Astrocyte of the spinal cord (primary cell): ENCODE data around the gene HAUS3.
A peak's percentile ranks its signal among the peaks of the same experiment; 100 is the strongest.

Experiments
- DNase-seq: peaks from one replicate; pipeline ENCODE4 v3.0.0; 2011; ENCODE audit warnings: low read depth, low spot score
- H3K4me3 ChIP-seq: 2 replicates; pipeline ENCODE4 v1.5.1; 2011; ENCODE audit warnings: low read depth, mild to moderate bottlenecking, low read length, moderate library complexity
- in situ Hi-C: cut with HindIII; loops from 2 replicates; pipeline ENCODE4 v1.10.0; 2017; ENCODE audit warnings: low sequenced_read_pairs
- TF ChIP-seq, protein P1 (sequence below): IDR thresholded peaks from 2 replicates; pipeline ENCODE4 v1.5.1; 2012; ENCODE audit warnings: low read depth, mild to moderate bottlenecking, low read length, inconsistent platforms

HAUS3 gene

DNA sequence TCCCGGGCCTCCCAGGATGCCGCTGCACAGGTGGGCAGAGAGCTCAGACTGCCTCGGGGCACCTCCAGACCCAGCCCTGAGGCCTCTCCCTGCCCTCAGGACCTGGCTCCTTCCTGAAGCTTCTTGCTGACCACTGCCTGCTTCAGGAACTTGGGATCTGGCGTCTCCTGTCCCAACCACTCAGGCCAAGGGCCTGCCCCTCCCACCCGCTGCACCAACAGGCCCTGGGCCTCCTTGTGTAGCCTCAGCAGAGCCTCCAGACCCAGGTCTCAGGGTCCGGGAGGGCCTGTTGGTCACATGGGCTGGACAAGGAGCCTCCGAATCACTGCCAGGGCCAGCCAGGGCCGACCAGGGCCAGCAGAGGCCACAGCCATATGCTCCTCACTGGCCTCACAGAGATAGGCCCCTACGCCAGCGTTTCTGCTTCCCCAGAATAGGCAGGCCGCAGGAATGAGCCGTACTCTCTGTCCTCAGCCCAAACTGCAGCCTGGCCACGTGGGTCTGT is 17.2 kb upstream of the HAUS3 start:
- in situ Hi-C loops, result no loop called here
- H3K4me3 ChIP-seq, result no peak overlapping the region
- DNase-seq, result no peak
- TF ChIP-seq, protein P1, sequence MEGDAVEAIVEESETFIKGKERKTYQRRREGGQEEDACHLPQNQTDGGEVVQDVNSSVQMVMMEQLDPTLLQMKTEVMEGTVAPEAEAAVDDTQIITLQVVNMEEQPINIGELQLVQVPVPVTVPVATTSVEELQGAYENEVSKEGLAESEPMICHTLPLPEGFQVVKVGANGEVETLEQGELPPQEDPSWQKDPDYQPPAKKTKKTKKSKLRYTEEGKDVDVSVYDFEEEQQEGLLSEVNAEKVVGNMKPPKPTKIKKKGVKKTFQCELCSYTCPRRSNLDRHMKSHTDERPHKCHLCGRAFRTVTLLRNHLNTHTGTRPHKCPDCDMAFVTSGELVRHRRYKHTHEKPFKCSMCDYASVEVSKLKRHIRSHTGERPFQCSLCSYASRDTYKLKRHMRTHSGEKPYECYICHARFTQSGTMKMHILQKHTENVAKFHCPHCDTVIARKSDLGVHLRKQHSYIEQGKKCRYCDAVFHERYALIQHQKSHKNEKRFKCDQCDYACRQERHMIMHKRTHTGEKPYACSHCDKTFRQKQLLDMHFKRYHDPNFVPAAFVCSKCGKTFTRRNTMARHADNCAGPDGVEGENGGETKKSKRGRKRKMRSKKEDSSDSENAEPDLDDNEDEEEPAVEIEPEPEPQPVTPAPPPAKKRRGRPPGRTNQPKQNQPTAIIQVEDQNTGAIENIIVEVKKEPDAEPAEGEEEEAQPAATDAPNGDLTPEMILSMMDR, result no peak

DNA sequence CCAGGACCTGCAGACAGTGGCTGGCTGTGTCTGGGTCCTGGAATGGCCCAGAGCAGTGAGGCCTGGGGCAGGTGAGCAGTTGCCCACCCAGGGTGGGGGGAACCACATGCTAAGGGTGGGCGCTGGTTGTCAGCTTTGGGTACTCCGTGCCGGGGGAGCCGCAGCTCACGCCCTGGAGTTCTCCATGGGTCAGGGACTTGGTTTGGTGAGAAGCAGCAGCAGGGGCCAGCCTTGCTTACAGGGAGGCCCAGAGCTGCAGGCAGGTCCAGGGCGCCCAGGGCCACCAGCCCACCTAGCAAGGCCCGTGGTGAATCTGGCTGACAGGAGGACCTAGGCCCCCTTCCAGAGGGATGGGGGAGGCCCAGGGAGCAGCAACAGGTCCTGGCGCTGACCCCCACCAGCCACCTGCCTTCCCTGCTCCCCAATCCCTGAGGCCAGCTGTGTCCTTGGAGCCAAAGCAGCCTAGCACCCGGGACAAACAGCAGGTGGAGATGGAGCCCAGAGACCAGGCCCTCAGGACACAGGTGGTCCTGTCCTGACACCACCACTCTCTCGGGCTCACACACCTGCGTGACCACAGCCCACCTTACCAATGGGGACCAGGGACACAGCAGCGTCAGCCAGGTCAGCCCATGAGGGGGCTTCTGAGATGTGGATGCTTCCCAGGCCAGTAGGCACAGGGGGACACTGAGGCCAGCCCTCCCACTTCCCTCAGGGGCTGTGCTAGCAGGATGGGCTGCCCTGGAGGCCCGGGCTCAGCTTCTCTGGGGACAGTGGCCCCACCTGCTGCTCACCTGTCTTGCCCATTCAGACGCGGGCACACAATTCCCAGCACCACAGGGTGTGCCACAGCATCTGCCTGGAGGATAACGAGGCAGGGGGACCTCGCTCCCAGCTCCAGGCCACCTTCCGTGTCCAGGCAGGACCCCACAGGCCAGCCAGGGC is 16.4 kb upstream of the HAUS3 start:
- no peak overlapping the region for H3K4me3 ChIP-seq
- TF ChIP-seq, protein P1, result no peak
- no peak for DNase-seq
- in situ Hi-C loops, result no loop called here

DNA sequence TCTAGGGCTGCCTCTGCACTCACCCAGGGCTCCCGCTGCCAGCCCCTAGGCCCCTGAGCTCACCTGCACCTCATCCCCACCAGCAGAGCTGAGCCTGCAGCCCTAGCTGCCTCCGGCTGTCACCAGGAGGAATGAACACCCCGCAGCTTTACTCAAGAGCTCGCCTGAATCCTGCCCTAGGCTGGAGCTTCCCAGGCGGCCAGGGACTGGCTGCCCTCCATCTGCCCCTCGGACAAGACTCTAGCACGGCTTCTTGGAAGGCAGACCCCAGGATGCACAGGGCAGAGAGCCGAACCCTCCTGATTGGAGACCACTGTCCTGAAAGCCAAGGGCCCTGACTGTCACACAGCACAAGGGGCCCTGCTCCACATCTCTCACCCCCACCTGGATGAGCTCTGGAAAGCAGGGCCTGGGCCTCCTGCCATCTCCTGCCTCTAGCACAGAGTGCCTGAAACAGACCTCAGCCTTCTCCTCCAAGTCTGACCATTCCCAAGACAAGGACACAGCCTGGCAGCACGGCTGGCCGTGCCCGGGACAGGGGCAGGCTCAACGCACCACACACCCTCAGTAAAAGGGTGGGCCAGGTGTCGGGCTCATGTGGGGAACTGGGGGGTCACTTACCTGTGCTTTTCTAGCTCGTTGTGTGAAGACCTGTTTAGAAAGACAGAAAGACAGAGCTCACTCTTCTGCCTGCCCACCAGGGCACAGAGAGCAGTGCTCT is 15.6 kb upstream of the HAUS3 start:
- no peak overlapping the region for H3K4me3 ChIP-seq
- TF ChIP-seq, protein P1, result no peak
- DNase-seq, result no peak
- in situ Hi-C loops, result no loop called here

DNA sequence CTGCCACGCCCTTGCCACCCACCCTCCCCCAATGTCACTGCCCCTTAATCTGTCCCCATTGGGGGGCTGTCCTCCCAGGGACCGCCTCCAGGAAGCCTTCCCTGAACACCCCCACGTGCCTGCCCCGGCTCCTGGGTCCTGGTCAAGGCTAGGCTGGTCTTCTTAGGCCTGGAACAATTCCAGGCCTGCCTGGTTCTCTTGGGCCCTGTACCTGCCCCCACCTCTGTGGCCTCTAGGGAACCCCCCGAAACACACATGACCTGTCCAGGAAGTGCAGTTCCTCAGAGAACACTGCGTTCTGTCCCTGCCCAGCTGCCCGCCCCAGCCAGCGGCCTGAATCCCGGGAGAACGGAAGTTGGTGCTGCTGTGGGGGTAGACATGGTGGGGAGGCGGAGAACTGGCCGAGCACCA is 14.9 kb upstream of the HAUS3 start:
- no peak overlapping the region for H3K4me3 ChIP-seq
- in situ Hi-C loops, result no loop called here
- DNase-seq, result no peak
- TF ChIP-seq, protein P1, result no peak

DNA sequence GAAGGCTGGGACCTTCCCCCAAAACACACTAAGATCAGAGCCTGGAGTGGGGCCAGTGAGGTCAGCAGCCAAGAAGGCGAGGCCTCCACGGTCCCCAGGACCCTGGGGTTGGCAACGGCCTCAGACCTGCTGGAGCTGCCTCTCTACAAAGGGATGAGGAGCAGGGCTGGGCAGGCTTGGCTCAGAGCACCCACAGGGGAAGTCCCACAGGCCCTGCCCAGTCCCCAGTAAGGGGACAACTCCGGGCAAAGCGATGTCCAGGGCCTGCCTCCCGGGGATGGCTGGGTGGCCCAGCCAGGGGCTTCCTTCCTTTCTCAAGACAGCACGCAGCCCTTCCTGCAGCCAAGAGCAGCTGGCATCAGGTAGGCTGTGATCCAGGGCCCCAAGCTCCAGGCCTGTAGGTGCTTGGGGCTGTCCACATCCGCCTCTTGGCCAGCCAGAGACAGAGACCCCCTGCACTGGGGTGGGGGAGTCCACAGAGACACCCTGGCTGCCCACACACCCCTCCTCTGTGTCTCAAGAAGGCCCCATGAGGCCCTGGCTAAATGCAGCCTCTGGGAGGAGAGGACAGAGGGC is 14.3 kb upstream of the HAUS3 start:
- TF ChIP-seq, protein P1, result no peak
- in situ Hi-C loops, result no loop called here
- no peak for DNase-seq
- no peak overlapping the region for H3K4me3 ChIP-seq

DNA sequence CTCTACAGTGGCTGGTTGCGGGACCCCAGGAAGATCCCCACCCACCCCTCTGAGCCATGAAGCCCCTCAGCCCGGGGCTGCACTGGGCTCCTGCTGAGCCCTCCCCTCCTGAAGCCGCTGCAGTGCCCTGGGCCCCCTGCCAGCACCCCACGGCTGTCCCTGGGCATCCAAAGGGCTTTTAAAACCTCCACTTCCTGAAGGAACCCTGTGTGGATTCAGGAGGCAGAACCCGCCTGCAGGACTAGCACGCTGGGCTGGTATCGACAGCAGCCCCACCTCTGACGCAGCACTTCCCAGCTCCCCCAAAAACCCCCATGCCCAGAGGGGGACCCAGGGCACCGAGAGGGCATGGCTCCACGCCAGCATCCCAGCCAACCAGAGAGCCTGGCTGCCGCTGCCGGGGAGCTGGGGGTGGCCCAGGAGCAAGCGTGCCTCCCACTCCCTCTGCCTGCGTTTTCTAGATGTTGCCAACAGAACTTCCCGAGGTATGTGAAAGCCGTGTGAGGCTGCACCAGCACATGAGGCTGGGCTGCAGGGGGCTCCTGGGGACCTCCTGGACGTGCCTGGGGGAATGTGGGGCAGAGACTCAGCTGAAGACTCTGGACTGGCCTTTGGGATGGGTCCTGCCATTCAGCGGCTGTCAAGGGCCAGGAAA is 13.7 kb upstream of the HAUS3 start:
- in situ Hi-C loops, result no loop called here
- no peak overlapping the region for H3K4me3 ChIP-seq
- peak; percentile 56 for DNase-seq
- TF ChIP-seq, protein P1, result no peak
